Measurements from ENCODE around the gene IFIH1. TPM values are rescaled to one million over a fixed set of nuclear protein-coding genes. Genes with fewer than 3 reads are reported as not detected.

Gene IFIH1
- total and polyA plus RNA-seq, 2 donors (not counting 1 experiment from before 2014, with no cell fraction given) = 29.5 to 54.8 TPM

DNA sequence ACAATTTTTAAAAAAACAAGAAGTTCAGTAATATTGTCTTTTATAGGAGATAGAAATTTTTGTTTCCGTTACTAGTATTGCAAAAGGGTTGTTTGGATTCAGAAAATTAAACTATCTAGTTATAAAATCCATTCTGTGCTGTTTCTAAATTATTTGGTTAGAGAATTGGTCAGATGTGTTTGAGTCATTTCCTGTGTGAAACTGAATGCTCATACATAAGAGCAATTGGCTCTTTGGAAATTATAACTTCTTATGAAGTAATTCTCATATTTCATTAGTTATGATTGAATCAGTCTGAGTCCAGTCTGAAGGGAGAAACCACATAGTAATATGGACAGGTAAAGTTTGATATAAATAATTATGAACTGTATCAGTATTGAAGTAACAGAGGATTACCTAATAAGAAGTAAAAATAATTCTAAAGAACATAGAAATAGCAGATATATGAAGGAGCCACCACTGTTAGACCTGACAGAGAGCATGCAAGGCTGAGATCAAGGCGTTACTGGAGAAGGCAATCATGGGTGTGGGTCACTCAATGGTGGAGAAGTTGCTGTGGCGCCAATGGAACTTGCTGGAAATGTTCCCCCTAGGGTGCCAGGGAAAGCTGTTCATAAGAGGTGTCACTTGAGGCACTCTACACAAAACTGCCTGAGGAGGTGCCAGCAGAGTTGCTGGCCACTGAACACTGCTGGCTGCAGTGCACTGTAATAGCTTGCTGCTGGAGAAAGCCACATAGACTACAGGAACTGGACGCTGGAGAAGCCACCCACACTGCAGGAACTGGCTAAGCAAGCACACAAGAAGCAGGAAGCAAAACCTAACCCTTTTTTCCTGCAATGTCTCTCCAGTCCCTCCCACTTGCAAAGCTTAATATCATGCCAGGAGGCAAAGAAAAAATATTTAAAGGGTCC lies 57.2 kb downstream of the IFIH1 start:
- Mint-ChIP-seq H3K27me3 (no peaks in the 10 kb centered on the region), H3K9me3 (ENCODE audit: insufficient read depth) (no peaks in the 10 kb centered on the region), H3K27ac (no peak overlapping the region), H3K4me3 (no peak overlapping the region), H3K4me1 (peaks cover 9% of the 10 kb centered on the region)
- Histone ChIP-seq H3K9ac (ENCODE audit: low read length) (no peak overlapping the region), H3K36me3 (replicated peaks in 1 of 2; ENCODE audit: control extremely low read depth in 1 of 2, control insufficient read depth in 1 of 2, extremely low read depth in 1 of 2, insufficient read depth in 2 of 2, low read length in 1 of 2) (peaks cover 0 to 9% of the 10 kb centered on the region in 2 experiments), H2AFZ (ENCODE audit: insufficient read depth, low read depth, low read length, poor library complexity, severe bottlenecking) (no peak overlapping the region), H3K9me3 (ENCODE audit: control extremely low read depth in 1 of 3, control insufficient read depth in 2 of 3, insufficient read depth in 1 of 3, low read length in 2 of 3) (no peaks in the 10 kb centered on the region), H3K4me3 (ENCODE audit: control extremely low read depth in 1 of 5, extremely low read depth in 1 of 5, insufficient read depth in 1 of 5, low read depth in 2 of 5, low read length in 4 of 5) (no peak overlapping the region), H3K27ac (ENCODE audit: low read length in 2 of 2) (no peak overlapping the region), H3K4me2 (replicated peaks; ENCODE audit: low read depth, low read length, poor library complexity, severe bottlenecking) (no peak overlapping the region), H3K79me2 (ENCODE audit: control insufficient read depth, insufficient read depth, low read length) (no peaks in the 10 kb centered on the region), H3K4me1 (ENCODE audit: control insufficient read depth in 2 of 2, insufficient read depth in 2 of 2, low read length in 2 of 2) (peaks cover 6 to 9% of the 10 kb centered on the region in 2 donors), H3K27me3 (replicated peaks in 1 of 4; ENCODE audit: control extremely low read depth in 1 of 4, control insufficient read depth in 3 of 4, insufficient read depth in 4 of 4, low read length in 3 of 4) (no peaks in the 10 kb centered on the region), H4K20me1 (ENCODE audit: control insufficient read depth, insufficient read depth, low read length, poor library complexity, severe bottlenecking) (no peaks in the 10 kb centered on the region)
- ChIA-PET POLR2A (no interaction called here), CTCF (interaction anchor here (0.6 to 1.2 kb wide), 2 partner anchors 36 to 40 kb away, joined by 3 to 4 read pairs; no protein-coding TSS in a partner anchor)
- DNase-seq = no peak
- WGBS (ENCODE audit: insufficient coverage) = 61% methylated on average over 3 of the region's 4 CpGs
- no peak for TF ChIP-seq EZH2 (IDR thresholded peaks at IDR 0.05; ENCODE audit: borderline replicate concordance, insufficient read depth, low read depth, low read length, poor library complexity, severe bottlenecking)
- TF ChIP-seq, protein P1, sequence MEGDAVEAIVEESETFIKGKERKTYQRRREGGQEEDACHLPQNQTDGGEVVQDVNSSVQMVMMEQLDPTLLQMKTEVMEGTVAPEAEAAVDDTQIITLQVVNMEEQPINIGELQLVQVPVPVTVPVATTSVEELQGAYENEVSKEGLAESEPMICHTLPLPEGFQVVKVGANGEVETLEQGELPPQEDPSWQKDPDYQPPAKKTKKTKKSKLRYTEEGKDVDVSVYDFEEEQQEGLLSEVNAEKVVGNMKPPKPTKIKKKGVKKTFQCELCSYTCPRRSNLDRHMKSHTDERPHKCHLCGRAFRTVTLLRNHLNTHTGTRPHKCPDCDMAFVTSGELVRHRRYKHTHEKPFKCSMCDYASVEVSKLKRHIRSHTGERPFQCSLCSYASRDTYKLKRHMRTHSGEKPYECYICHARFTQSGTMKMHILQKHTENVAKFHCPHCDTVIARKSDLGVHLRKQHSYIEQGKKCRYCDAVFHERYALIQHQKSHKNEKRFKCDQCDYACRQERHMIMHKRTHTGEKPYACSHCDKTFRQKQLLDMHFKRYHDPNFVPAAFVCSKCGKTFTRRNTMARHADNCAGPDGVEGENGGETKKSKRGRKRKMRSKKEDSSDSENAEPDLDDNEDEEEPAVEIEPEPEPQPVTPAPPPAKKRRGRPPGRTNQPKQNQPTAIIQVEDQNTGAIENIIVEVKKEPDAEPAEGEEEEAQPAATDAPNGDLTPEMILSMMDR (IDR thresholded peaks at IDR 0.05) = no peak
- peak; percentile 14 for ATAC-seq (ENCODE audit: low read depth)
- intact Hi-C loops (cut with micrococcal nuclease) = no loop called here

DNA sequence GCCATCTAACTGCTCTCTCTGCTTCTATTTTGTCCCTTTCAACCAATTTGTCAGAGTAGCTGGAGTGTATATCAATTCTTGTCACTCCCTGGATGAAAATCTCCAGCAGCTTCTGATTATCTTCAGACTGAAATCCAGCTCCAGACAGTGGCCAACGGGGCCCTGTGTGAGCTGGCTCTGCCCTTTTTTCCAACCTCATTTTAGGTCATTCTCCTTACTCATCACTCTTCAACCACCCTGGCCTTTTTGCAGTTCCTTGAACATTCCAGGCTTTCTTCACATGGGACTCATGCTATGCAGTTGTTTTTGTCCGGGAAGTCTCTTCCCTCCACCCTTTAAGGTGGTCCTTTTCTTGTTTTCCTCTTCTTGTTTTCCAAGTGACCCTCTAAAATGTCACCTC lies 59.8 kb downstream of the IFIH1 start:
- WGBS (ENCODE audit: insufficient coverage) = 86% methylated on average over 2 of the region's 2 CpGs
- Mint-ChIP-seq H3K4me1 (peaks cover 9% of the 10 kb centered on the region), H3K27me3 (no peaks in the 10 kb centered on the region), H3K27ac (no peak overlapping the region), H3K4me3 (no peak overlapping the region), H3K9me3 (ENCODE audit: insufficient read depth) (no peaks in the 10 kb centered on the region)
- Histone ChIP-seq H3K4me1 (ENCODE audit: control insufficient read depth in 2 of 2, insufficient read depth in 2 of 2, low read length in 2 of 2) (peaks cover 6 to 9% of the 10 kb centered on the region in 2 donors), H3K4me2 (replicated peaks; ENCODE audit: low read depth, low read length, poor library complexity, severe bottlenecking) (no peak overlapping the region), H3K4me3 (ENCODE audit: control extremely low read depth in 1 of 5, extremely low read depth in 1 of 5, insufficient read depth in 1 of 5, low read depth in 2 of 5, low read length in 4 of 5) (no peak overlapping the region), H3K27me3 (replicated peaks in 1 of 4; ENCODE audit: control extremely low read depth in 1 of 4, control insufficient read depth in 3 of 4, insufficient read depth in 4 of 4, low read length in 3 of 4) (no peaks in the 10 kb centered on the region), H3K27ac (ENCODE audit: low read length in 2 of 2) (no peak overlapping the region), H3K9me3 (ENCODE audit: control extremely low read depth in 1 of 3, control insufficient read depth in 2 of 3, insufficient read depth in 1 of 3, low read length in 2 of 3) (peaks cover 0 to 2% (median 1%) of the 10 kb centered on the region in 3 donors), H3K79me2 (ENCODE audit: control insufficient read depth, insufficient read depth, low read length) (no peaks in the 10 kb centered on the region), H2AFZ (ENCODE audit: insufficient read depth, low read depth, low read length, poor library complexity, severe bottlenecking) (no peak overlapping the region), H3K36me3 (replicated peaks in 1 of 2; ENCODE audit: control extremely low read depth in 1 of 2, control insufficient read depth in 1 of 2, extremely low read depth in 1 of 2, insufficient read depth in 2 of 2, low read length in 1 of 2) (no peaks in the 10 kb centered on the region), H3K9ac (ENCODE audit: low read length) (no peak overlapping the region), H4K20me1 (ENCODE audit: control insufficient read depth, insufficient read depth, low read length, poor library complexity, severe bottlenecking) (no peaks in the 10 kb centered on the region)
- intact Hi-C loops (cut with micrococcal nuclease) = no loop called here
- ATAC-seq (ENCODE audit: low read depth) (no peak), DNase-seq (no peak)
- POLR2A ChIA-PET = no interaction called here
- no peak for TF ChIP-seq EZH2 (IDR thresholded peaks at IDR 0.05; ENCODE audit: borderline replicate concordance, insufficient read depth, low read depth, low read length, poor library complexity, severe bottlenecking)
- TF ChIP-seq, protein P1 (IDR thresholded peaks at IDR 0.05) = no peak
- CTCF ChIA-PET = interaction anchor here (1.2 kb wide), 1 partner anchor 40 kb away, joined by 3 read pairs; no protein-coding TSS in a partner anchor

Data from B cell (primary cell).